Stimulated activated naive CD8-positive, alpha-beta T cell treated with anti-CD3 and anti-CD28 coated beads, Interleukin-15, Interleukin-2, amounts not matched to agents 100 U/mL and 50 U/mL, for 24 hours (primary cell): ENCODE results near the gene MT1G.
"Not testable (repeated sequence)": the region's sequence is repeated elsewhere in the genome, so short reads cannot be mapped to it uniquely, and the experiment has no call there.

Experiments used
- ATAC-seq: fragments of 150-1000 bp; cut with Tn5 transposase; one replicate; pipeline ENCODE4 v1.10.0; 2021
- DNase-seq: peaks from one replicate; pipeline ENCODE4 v3.0.0; 2021

MT1G gene

DNA sequence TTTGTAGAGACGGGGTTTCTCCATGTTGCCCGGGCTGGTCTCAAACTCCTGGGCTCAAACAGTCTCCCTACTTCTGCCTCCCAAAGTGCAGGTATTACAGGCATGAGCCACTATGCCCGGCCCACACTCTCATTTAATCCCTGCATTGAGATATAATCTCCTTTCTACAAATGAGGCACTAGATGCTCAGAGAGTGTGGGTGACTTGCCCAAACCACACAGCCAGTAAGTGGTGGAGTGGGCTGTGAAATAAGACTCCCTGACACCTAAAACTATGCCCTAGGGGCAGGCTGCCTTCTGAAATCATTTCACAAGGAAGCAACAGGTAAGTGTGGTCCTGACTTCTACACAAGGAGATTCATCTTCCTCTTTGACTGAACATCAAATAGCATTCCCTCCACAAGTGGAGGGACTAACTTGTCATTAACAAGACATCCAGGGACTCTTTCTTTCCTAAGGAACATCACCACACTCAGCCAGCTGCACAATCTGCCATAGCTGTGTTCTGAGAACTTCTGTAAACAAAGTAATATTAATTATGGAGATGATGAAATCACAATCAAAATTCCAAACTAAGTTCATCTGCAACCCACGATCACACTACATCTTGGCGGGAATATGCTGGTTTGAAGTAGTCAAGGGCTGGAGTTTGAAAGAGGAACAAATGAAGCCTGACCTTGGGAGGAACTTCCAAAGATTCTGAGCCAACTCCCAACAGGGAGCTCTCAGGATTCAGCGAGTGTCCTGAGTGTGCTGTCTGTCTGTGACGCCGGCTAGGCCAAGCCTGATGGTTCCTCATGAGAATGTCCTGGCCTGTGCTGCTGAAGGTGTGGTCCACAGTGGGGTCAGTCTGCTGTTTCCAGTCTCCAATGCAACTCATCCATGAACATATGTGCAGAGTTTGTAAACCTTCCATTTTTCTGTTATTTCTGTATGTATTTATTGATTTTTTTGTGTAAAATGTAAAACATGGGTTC, 2.3 kb downstream of the MT1G start:
- DNase-seq, ATAC-seq: not testable (repeated sequence)

DNA sequence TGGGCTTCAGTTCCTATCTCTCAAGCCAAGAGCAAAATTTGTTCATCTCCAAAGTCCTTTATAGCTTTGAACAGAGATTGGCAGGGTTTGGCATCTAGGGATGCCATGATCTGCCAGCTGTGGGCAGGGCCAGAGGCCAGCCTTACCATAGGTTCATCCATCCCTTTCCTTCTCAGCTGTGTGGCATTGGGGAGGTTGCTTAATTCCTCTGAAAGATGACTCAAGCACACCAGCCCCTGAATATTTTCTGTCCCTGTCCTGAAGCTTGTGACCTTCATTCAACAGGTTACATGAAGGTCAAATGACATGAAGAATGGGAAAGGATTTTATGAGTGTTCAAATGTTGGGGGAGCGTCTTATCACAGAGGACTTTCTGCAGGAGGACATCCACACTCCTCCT, 3.4 kb downstream of the MT1G start:
- ATAC-seq, result no peak

DNA sequence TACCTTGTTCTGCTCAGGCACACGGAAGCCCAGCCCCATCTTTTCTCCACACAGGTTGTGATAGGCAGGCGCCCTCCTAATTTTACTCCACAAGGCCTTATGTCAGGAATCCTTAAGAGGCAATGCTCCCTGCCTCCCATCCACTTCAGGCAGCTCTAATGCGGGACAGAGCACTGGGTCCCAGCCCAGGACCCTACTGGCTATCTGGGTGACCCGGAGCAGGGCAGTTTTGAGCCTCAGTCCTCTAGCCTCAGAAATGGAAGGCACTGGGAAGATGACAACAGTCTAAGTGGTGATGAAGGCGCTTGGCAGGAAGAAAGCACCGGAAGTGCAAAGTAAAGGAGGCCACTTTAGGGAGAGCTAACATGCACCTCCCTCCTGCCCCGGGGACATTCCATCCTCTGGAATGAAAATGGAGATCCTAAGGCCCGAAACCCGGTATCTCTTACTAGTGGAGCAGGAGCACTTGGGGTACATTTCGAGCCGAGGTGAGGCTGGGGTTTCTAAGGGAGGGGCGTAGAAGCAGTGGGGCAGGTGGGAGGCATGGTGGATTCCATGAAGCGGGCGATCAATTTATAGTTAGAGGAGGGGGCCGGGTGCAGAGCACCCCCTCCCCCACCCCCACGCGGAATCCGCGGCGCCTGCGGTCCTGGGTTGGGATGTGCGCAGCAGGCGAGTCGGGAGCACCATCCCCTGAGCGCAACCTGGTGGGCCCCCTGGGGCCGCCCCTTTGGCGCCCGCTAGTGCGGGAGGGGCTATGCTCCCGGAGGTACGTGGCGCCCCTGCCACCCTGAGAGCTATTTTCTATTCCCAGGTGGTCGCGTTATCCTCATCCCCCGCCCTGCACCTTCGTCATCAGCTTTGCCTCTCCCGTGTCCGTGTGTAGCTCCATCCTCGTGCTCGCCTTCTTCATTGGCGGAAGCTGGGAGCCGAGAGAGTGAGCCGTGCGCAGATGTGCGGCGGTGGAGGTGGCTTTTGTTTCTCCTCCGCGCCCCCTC, 5.2 kb downstream of the MT1G start:
- ATAC-seq (peak; percentile 38), DNase-seq (peak; percentile 45)

More for the DNA sequence above, 3.4 kb downstream of the MT1G start:
- no peak for DNase-seq

DNA sequence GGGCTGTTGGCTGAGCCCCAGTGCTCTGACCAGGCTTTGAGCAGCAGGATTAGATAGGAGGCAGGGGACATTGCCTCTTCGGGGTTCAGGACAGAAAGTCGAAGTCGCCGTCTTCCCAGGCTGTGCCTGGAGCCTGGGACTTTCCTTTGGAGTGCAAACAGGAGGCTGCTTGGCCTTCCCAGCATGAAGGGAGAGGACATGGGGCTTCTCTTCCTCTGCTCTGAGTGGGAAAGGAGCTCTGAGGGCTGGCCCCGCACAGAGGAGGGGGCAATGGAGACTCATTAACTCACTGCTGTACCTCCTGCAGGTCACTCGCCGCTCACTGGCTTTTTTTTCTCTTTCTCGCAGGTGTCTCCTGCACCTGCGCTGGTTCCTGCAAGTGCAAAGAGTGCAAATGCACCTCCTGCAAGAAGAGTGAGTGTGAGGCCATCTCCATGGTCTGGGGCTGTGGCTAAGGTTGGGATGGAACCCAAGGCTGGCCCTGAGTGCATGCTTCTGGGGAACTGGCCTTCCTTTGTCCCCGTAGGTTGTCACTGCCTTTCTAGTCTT, 9.5 kb downstream of the MT1G start:
- DNase-seq (no peak), ATAC-seq (no peak)

DNA sequence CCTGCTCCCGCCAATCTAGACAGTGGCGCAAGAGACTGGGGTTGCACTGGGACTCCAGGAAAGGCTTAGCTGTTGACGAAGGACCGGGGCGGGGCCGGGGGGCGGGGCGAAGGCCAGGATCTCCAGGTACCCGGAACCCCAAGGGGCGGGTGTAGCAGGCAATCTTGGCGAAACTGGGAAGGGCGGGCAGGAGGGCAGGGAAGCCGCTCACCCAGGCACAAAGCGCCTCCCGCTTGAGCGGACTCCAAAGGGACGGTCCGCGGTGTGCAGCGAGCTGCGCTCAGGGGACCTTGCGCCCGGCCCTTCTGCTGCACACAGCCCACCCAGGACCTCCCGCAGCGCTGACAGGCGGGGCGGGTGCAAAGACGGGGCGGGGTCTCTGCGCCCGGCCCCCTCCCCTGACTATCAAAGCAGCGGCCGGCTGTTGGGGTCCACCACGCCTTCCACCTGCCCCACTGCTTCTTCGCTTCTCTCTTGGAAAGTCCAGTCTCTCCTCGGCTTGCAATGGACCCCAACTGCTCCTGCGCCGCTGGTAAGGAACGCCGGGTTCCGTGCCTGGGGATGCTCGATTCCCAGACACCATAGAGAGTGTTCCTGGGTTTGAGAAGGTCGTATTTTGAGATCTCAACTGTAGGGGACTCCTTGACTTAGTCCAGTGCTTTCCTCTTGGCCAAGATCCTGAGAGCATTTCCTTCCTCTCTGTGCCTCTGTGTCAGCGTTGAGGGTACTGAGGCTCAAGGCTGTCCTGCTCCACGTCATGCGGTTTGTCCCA, 10.1 kb downstream of the MT1G start, which contains the start of gene MT1F:
Gene MT1F, plus strand, starts transcription at position 405 of the 772 bp plus-strand sequence. Its CDS starts 100 bp downstream, at position 505.
- ATAC-seq (peak; percentile 77), DNase-seq (peak; percentile 73)

DNA sequence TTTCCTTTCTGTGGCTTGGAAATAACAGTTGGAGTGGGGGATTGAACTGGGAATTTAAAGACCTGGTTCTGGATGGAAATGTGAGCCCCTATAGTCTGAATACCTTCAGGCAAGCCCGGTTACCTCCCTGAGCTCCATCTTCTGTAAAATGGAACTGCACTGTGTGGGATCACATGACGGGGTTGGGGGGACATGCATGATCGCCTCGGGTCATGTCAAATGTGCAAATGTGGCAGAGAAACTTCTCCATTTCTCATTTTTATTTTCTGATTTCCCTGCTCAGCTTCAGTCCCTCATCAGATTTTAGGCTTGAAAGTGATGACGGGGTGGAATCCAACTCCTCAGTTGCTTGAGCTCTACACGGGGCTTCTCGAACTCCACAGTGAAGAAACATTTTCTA, 14.6 kb downstream of the MT1G start:
- ATAC-seq (no peak), DNase-seq (no peak)

DNA sequence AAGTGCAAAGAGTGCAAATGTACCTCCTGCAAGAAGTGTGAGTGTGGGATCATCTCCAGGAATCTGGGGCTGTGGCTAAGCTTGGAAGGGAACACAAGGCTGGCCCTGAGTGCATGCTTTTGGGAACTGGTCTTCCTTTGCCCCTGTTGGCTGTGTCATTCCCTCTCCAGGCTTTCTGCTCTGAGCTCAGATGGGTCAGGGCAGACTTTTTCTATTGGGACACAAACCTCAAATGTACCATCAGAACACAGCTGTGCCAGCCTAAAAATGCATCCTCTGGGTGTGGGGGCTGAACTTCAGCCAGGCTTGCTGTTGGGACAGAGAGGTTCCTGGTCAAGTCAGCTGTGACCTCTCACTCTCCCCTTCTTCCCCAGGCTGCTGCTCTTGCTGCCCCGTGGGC, 15.3 kb downstream of the MT1G start:
- DNase-seq (no peak), ATAC-seq (no peak)

DNA sequence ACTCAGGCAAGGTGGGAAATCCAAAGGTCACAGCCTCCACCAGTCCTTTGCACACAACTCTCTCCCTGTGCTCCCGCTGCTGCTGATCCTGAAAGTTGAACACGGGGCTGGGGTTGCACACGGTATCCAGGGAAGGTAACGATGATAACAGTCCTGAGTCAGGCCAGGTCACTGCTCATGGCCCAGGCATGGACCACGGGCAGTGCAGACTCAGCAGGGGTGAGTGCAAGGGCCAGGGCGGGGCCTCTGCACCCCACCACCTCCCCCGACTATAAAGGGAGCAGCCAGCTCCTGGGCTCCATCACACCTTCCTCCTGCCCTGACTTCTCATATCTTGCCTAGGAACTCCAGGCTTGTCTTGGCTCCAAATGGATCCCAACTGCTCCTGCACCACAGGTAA, 16.3 kb downstream of the MT1G start, which contains the start of gene MT1B:
Gene MT1B, plus strand, starts transcription at position 301 of the 400 bp plus-strand sequence. Its CDS starts 68 bp downstream, at position 369.
- DNase-seq, result no peak
- no peak for ATAC-seq

DNA sequence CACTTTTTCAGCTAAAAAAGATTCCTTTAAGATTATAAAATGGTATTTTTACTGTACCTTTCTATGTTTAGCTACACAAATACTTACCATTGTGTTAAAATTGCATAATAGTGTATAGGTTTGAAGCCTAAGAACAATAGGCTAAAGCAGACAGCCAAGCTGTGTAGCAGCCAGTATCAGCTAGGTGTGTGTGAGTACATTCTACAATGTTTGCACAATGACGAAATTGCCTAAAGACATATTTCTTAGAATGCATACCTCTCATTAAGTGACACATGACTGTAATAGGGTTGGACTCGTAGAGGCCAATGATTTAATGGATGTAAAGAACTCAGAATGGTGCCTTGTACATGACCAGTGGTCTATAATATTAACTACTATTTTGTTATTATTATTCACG, 18.0 kb downstream of the MT1G start:
- ATAC-seq (no peak), DNase-seq (no peak)

DNA sequence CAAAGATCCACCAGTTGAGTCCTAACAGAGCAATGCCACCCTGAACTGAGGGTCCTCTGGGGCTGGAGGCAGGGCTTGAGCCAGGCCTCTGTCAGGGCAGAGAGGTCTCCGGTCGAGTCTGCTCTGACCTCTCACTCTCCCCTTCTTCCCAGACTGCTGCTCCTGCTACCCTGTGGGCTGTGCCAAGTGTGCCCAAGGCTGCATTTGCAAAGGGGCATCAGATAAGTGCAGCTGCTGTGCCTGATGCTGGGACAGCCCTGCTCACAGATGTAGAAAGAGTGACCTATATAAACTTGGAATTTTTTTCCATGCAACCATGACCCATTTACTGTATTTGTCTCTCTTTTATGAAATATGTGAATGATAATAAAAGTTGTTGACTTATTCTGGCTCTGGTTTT, 18.6 kb downstream of the MT1G start:
- ATAC-seq (no peak), DNase-seq (no peak)

DNA sequence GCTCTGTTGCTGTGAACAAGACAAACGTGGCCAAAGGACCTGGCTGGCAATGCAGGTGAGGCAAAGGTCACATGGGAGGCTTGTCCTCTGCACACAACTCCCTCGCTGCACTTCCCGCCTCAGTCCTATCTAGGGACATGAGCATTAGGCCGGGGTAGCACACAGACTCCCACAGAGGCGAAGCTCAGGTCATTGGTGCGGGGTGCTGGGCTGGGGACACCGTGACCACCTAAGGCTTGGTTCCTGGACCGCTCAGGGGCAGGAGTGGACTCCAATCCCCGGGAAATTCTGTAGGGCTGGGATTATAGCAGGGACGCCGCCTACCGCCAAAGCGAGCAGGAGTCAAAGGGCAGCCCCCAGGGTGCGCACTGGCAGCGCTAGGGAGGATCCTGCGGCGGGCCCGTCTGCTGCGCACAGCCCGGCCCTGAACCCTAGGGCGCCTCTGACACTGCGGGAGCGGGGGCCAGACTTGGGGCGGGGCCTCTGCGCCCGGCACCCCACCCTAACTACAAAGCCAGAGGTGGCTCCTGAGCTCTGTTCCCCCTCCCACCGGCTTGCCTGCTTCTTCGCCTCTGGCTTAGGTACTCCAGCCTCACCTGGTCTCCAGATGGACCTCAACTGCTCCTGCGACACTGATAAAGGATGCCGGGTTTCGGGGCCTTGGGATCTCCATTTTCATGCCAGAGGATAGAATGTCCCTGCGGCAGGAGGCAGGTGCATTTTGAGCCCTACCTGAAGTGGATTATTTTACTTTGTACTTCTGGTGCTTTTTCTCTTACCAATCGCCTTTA, 20.0 kb downstream of the MT1G start:
- no peak for DNase-seq
- ATAC-seq, result no peak

DNA sequence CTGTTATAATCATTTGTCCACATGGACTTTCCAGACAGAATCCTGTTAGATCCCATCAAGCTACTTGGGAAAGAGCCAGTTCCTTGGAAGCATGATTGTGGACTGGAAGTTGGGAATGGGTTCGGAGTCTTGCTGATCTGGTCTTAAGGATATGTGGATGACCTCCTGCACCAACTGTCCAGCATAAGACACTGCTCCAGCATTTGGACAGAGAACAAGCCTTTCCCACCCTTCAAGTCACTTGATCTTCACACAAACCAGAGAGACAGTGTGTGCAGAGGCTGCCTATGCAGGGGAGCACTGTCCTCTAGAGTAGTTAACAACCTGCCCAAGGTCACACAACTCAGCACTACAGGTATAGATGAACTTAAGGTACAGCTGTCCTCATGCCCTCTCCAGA, 22.0 kb downstream of the MT1G start:
- ATAC-seq (no peak), DNase-seq (no peak)

DNA sequence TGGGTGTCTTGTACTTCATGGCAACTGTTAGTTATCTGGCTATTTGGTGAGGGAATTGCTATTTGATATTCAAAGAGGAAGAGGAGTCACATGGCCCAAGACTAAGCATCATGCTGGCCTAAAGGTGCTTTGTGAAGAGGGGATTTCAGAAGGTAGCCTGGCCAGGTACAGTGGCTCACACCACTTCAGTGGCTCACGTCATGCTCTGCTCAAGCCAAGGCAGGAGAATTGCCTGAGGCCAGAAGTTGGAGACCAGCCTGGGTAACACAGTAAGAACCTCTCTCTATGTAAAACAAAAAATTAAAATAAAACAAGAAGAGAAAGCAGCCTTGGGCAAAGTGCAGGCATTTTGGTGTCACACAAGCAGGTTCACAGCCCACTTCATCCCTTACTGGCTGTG, 22.6 kb downstream of the MT1G start:
- no peak for ATAC-seq
- DNase-seq, result no peak

DNA sequence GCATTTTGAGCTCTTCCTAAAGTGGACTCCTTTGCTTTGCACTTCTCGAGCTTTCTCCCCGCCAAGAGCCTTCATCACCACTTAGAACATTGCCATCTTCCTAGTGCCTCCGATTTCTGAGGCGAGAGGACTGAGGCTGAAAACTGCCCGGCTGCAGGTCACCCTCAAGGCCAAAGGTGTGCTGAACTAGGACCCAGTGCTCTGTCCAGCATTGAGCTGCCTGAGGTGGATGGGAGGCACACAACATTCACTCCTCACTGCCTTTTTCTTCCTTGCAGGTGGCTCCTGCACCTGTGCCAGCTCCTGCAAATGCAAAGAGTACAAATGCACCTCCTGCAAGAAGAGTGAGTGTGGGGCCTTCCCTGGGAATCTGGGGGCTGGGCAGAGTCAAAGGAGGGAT, 24.0 kb downstream of the MT1G start:
- DNase-seq (no peak), ATAC-seq (no peak)

DNA sequence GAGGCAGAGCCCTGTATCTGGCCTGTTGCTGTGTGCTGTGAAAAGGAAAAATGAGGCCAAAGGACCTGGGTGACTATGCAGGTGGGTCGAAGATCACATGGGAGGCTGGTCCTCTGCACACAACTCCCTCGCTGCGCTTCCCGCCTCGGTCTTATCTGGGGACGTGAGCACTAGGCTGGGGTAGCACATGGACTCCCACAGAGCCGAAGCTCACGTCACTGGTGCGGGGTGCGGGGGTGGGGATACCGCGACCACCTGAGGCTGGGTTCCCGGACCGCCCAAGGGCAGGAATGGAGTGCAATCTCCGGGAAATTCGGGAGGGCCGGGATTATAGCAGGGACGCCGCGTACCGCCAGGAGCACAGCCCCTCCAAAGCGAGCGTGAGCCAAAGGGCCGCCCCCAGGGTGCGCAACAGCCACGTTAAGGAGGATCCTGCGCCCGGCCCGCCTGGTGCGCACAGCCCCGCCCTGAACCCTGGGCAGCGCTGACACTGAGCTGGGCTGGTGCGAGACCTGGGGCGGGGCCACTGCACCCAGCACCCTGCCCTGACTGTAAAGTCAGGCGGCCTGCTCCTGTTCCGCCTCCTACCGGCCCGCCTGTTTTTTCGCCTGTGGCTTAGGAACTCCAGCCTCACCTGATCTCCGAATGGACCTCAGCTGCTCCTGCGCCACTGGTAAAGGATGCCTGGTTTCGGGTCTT, 24.6 kb downstream of the MT1G start:
- ATAC-seq (peak; percentile 100), DNase-seq (peak; percentile 81)

DNA sequence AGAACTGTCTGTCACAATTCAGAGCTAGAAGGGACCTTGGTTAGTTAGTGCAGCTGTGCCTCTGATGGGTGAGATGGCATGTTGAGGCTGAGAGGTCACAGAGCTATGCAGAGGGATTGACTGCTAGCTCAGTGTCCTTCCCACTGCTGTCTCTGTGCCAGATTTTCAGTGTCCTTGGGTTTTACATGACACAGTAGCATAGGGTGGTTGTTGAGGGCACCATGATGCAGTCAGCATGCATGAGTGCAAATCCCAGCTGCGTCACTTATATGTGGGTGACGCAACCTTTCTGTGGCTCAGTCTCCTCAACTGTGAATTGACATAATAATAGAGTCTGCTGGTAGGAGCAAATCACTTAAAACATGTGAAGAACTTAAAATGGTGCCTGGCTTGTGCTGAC, 26.7 kb downstream of the MT1G start:
- ATAC-seq, result no peak
- DNase-seq, result no peak

DNA sequence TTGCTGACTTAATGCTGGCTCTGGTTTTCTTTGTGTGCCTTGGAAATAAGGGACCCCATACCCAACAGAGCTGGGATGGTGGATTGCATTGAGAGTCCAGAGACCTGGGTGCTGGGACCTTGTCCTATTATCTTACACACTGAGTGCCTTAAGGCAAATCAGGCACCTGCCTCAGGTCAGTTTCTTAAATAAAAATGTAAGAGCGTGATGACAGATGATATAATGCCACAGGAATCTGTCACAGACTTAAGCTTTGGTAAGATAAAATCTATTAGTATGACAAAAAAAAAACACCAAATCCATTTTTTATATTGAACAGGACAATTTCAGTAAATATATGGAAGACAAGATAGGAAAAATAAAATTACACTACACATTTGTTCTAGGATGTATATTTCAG, 27.8 kb downstream of the MT1G start:
- DNase-seq, result no peak
- ATAC-seq, result no peak

DNA sequence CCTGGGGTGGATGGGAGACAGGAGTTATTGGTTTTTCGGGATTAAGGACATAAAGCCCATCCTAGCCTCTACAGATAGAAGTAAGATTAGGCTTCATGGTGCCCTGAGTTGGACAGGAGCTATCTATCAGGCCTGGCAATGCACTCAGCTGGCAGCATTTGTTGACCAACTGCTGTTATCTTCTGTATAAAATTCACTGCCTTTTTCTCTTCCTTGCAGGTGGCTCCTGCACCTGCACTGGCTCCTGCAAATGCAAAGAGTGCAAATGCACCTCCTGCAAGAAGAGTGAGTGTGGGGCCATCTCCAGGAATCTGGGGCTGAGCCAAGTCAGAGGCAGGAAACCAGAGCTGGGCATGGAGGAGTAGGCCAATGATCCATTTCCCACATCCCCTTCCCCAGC, 28.8 kb downstream of the MT1G start:
- no peak for ATAC-seq

DNA sequence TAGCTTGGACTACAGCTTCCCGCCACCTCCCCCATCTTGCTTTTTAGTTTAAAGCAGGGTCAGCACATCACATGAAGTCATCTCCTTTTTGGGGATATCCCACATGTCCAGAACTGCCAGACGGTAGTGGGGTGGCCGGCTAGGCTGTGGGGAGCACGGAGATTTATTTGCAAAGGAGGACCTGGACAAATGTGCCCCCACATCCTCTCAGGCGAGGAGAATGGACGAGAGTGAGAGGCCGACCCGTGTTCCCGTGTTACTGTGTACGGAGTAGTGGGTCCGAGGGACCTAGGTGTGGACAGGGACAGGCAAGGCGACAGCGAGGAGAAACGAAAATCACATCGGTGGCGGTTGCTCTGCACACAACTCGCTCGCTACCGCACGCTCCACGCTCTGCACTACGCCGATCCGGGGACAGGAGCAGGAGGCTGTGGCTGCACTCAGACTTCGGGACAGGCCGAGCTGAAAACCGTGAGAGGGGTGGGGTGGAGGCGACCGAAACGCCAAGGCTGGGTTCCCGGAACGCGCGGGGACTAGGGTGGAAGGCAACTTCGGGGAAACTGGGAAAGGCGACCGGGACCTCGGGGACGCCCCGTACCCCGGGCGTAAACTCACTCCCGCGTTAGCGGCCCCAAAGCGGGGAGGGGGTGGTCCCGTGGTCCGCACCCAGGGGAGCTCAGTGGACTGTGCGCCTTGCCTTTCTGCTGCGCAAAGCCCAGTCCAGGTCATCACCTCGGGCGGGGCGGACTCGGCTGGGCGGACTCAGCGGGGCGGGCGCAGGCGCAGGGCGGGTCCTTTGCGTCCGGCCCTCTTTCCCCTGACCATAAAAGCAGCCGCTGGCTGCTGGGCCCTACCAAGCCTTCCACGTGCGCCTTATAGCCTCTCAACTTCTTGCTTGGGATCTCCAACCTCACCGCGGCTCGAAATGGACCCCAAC, 29.8 kb downstream of the MT1G start, which contains the start of gene MT1A:
Gene MT1A, plus strand, starts transcription at position 853 of the 937 bp plus-strand sequence. Its CDS starts 73 bp downstream, at position 926.
- DNase-seq, result peak; percentile 30
- no peak for ATAC-seq

More for the DNA sequence above, 28.8 kb downstream of the MT1G start:
- no peak for DNase-seq
